ENCODE results near the gene TVP23A. TPM values are rescaled to one million over a fixed set of nuclear protein-coding genes. Genes with fewer than 3 reads are reported as not detected.

Gene TVP23A
- total RNA-seq, 1 experiment from 2014 or later: not detected

DNA sequence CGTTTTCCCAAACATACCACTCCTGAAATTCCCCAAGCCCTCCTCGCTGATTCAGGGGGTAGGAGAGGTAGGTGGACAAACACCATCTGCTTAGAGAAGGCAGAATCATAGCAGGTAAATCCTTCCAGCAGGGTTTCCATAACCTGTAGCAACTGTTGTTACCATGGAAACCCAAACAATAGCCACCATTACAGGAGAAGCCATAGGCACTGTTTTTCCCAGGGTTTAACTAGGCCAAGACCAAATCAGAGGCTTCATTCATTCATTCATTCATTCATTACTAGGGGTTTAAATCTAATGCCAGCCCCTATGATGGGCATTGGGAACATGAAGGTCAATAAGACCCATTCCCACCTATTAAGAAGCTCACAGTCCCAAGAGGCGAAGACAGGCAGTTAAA is 32.9 kb upstream of the TVP23A start:
- Histone ChIP-seq H3K27ac (ENCODE audit: low read length) (no peak overlapping the region), H3K9me3 (ENCODE audit: low read length) (no peaks in the 10 kb centered on the region), H3K4me1 (ENCODE audit: insufficient read depth, low read length) (peaks cover 8% of the 10 kb centered on the region), H3K36me3 (ENCODE audit: low read depth, low read length) (no peaks in the 10 kb centered on the region), H3F3A (ENCODE audit: low read length, unreplicated experiment) (no peaks in the 10 kb centered on the region), H3K79me2 (ENCODE audit: low read length) (no peaks in the 10 kb centered on the region), H3K9me2 (replicated peaks; ENCODE audit: low read length) (no peaks in the 10 kb centered on the region), H2AFZ (ENCODE audit: low read length) (no peak overlapping the region), H3K4me3 (ENCODE audit: low read length) (no peak overlapping the region), H4K20me1 (ENCODE audit: low read length) (no peaks in the 10 kb centered on the region), H3K9ac (ENCODE audit: low read length) (no peak overlapping the region), H3K4me2 (ENCODE audit: low read length) (no peak overlapping the region), H3K27me3 (ENCODE audit: low read length) (peaks cover 14% of the 10 kb centered on the region)
- ChIA-PET POLR2A (ENCODE audit: unreplicated experiment) (no interaction called here), CTCF (no interaction called here)
- no TSS peak for BruUV-seq (replicated peaks)
- TF ChIP-seq EZH2 (IDR thresholded peaks at IDR 0.05; ENCODE audit: low read length, unreplicated experiment): no peak
- no peak for TF ChIP-seq EZH2phosphoT487 (IDR thresholded peaks at IDR 0.05; ENCODE audit: borderline replicate concordance, low read length)
- TF ChIP-seq, protein P1, sequence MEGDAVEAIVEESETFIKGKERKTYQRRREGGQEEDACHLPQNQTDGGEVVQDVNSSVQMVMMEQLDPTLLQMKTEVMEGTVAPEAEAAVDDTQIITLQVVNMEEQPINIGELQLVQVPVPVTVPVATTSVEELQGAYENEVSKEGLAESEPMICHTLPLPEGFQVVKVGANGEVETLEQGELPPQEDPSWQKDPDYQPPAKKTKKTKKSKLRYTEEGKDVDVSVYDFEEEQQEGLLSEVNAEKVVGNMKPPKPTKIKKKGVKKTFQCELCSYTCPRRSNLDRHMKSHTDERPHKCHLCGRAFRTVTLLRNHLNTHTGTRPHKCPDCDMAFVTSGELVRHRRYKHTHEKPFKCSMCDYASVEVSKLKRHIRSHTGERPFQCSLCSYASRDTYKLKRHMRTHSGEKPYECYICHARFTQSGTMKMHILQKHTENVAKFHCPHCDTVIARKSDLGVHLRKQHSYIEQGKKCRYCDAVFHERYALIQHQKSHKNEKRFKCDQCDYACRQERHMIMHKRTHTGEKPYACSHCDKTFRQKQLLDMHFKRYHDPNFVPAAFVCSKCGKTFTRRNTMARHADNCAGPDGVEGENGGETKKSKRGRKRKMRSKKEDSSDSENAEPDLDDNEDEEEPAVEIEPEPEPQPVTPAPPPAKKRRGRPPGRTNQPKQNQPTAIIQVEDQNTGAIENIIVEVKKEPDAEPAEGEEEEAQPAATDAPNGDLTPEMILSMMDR (conservative IDR thresholded peaks at IDR 0.05; ENCODE audit: low read depth, low read length): no peak
- DNase-seq (no peak), ATAC-seq (no peak)
- intact Hi-C loops (cut with micrococcal nuclease): no loop called here

DNA sequence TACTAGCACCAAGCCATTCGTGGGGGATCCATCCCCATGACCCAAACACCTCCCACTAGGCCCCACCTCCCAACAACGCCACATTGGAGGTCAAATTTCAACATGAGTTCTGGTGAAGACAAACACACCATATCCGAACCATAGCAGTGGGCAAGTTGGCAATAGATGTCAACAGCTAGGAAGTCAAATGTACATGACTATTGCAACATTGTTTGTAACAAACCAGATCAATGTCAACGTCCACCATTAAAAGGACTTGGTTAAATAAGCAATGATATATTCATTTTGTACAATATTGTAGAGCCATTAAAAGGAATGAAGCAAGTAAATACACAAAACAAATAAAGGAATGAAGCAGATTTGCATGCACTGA is 31.9 kb upstream of the TVP23A start:
- H3K4me2 ChIP-seq (ENCODE audit: low read length): no peak overlapping the region
- H3K27me3 ChIP-seq (ENCODE audit: low read length): peaks cover 16% of the 10 kb centered on the region
- H3K27ac ChIP-seq (ENCODE audit: low read length): no peak overlapping the region
- H3K36me3 ChIP-seq (ENCODE audit: low read depth, low read length): no peaks in the 10 kb centered on the region
- TF ChIP-seq EZH2phosphoT487 (IDR thresholded peaks at IDR 0.05; ENCODE audit: borderline replicate concordance, low read length): no peak
- TF ChIP-seq, protein P1 (conservative IDR thresholded peaks at IDR 0.05; ENCODE audit: low read depth, low read length): no peak
- TF ChIP-seq EZH2 (IDR thresholded peaks at IDR 0.05; ENCODE audit: low read length, unreplicated experiment): no peak
- H3F3A ChIP-seq (ENCODE audit: low read length, unreplicated experiment): no peaks in the 10 kb centered on the region
- no peak overlapping the region for H3K4me3 ChIP-seq (ENCODE audit: low read length)
- no peaks in the 10 kb centered on the region for H3K9me2 ChIP-seq (replicated peaks; ENCODE audit: low read length)
- ATAC-seq (no peak), DNase-seq (no peak)
- ChIA-PET CTCF (no interaction called here), POLR2A (ENCODE audit: unreplicated experiment) (no interaction called here)
- no peak overlapping the region for H2AFZ ChIP-seq (ENCODE audit: low read length)
- H3K4me1 ChIP-seq (ENCODE audit: insufficient read depth, low read length): peaks cover 8% of the 10 kb centered on the region
- no TSS peak for BruUV-seq (replicated peaks)
- H3K9ac ChIP-seq (ENCODE audit: low read length): no peak overlapping the region
- H3K79me2 ChIP-seq (ENCODE audit: low read length): no peaks in the 10 kb centered on the region
- intact Hi-C loops (cut with micrococcal nuclease): no loop called here
- no peaks in the 10 kb centered on the region for H4K20me1 ChIP-seq (ENCODE audit: low read length)
- no peaks in the 10 kb centered on the region for H3K9me3 ChIP-seq (ENCODE audit: low read length)

DNA sequence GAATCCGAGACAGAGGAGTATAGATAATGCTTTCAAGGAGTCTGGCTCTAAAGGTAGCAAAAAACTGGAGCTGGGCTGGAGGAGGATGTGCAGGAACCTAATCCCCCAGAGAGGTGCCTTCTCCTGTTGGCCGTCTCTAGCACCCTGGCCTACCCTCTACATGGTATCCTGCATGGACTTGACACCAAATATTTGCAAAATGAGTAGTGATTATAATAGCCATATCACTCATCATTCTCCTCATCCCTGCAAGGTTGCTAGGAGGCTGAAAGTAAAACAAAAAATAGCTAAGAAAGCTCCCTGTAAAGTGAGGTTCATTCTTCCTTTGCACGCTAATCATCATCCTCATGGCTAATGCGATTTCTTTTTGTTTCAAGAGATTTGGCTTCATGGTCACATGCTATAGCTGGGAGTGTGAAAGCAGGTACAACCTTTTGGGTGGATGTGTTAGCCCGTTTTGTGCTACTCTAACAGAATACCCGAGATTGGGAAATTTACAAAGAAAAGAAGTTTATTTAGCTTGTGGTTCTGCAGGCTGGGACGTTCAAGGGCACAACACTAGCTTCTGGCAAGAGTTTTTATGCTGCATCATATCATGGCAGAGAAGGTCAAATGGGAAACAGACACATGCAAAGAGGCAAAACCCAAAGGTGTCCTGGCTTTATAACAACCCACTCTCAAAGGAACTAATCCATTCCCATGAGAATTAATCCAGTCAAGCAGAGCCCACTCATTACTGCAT is 31.3 kb upstream of the TVP23A start:
- Histone ChIP-seq H3K4me2 (ENCODE audit: low read length) (no peak overlapping the region), H3K9me3 (ENCODE audit: low read length) (no peaks in the 10 kb centered on the region), H3K27ac (ENCODE audit: low read length) (no peak overlapping the region), H3K4me1 (ENCODE audit: insufficient read depth, low read length) (peaks cover 8% of the 10 kb centered on the region), H3F3A (ENCODE audit: low read length, unreplicated experiment) (no peaks in the 10 kb centered on the region), H3K36me3 (ENCODE audit: low read depth, low read length) (no peaks in the 10 kb centered on the region), H3K27me3 (ENCODE audit: low read length) (peaks cover 20% of the 10 kb centered on the region), H3K9ac (ENCODE audit: low read length) (no peak overlapping the region), H3K79me2 (ENCODE audit: low read length) (no peaks in the 10 kb centered on the region), H2AFZ (ENCODE audit: low read length) (no peak overlapping the region), H4K20me1 (ENCODE audit: low read length) (no peaks in the 10 kb centered on the region), H3K4me3 (ENCODE audit: low read length) (no peak overlapping the region), H3K9me2 (replicated peaks; ENCODE audit: low read length) (no peaks in the 10 kb centered on the region)
- intact Hi-C loops (cut with micrococcal nuclease): no loop called here
- CTCF ChIA-PET: no interaction called here
- TF ChIP-seq EZH2phosphoT487 (IDR thresholded peaks at IDR 0.05; ENCODE audit: borderline replicate concordance, low read length) (no peak), EZH2 (IDR thresholded peaks at IDR 0.05; ENCODE audit: low read length, unreplicated experiment) (no peak)
- TF ChIP-seq, protein P1 (conservative IDR thresholded peaks at IDR 0.05; ENCODE audit: low read depth, low read length): no peak
- no peak for ATAC-seq
- no TSS peak for BruUV-seq (replicated peaks)
- DNase-seq: peak; percentile 3
- POLR2A ChIA-PET (ENCODE audit: unreplicated experiment): no interaction called here

All from PC-3 (cell line).